ENCODE results near the gene GIMAP4.

Gene GIMAP4

GRCh38 chr7:150556521-150557138, 10.6 kb upstream of the GIMAP4 start:
- TF ChIP-seq, protein P1, sequence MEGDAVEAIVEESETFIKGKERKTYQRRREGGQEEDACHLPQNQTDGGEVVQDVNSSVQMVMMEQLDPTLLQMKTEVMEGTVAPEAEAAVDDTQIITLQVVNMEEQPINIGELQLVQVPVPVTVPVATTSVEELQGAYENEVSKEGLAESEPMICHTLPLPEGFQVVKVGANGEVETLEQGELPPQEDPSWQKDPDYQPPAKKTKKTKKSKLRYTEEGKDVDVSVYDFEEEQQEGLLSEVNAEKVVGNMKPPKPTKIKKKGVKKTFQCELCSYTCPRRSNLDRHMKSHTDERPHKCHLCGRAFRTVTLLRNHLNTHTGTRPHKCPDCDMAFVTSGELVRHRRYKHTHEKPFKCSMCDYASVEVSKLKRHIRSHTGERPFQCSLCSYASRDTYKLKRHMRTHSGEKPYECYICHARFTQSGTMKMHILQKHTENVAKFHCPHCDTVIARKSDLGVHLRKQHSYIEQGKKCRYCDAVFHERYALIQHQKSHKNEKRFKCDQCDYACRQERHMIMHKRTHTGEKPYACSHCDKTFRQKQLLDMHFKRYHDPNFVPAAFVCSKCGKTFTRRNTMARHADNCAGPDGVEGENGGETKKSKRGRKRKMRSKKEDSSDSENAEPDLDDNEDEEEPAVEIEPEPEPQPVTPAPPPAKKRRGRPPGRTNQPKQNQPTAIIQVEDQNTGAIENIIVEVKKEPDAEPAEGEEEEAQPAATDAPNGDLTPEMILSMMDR (IDR thresholded peaks at IDR 0.05; ENCODE audit: control insufficient read depth, extremely low read depth, insufficient read depth), result no peak
- H3K4me3 ChIP-seq (ENCODE audit: low read depth, low read length), result no peak overlapping the region

DNA sequence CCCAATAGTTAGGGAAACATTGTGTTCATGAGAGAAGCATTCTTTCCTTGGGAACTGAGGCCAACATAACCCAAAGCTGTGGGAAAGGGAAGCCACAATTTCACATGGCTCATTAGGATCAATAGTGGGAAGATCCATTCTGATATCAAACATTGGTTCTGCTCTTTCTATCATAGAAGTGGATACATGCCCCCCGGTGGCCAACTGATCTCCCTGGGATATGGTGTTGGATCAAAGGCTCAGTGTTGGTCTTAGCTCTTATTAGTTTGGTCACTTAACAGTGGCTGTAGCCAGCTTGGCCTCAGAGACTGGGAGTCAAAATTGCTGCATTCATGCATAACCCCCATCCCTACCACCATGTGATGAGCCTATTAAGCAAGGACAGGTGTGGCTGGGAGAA, 6.7 kb upstream of the GIMAP4 start:
- TF ChIP-seq, protein P1 (IDR thresholded peaks at IDR 0.05; ENCODE audit: control insufficient read depth, extremely low read depth, insufficient read depth), result no peak
- no peak for DNase-seq (ENCODE audit: low read depth)
- H3K4me3 ChIP-seq (ENCODE audit: low read depth, low read length), result no peak overlapping the region

More at GRCh38 chr7:150556521-150557138, 10.6 kb upstream of the GIMAP4 start:
- no peak for DNase-seq (ENCODE audit: low read depth)

GRCh38 chr7:150562919-150563318, 4.3 kb upstream of the GIMAP4 start:
- TF ChIP-seq, protein P1 (IDR thresholded peaks at IDR 0.05; ENCODE audit: control insufficient read depth, extremely low read depth, insufficient read depth), result no peak
- H3K4me3 ChIP-seq (ENCODE audit: low read depth, low read length), result no peak overlapping the region
- DNase-seq (ENCODE audit: low read depth), result no peak

DNA sequence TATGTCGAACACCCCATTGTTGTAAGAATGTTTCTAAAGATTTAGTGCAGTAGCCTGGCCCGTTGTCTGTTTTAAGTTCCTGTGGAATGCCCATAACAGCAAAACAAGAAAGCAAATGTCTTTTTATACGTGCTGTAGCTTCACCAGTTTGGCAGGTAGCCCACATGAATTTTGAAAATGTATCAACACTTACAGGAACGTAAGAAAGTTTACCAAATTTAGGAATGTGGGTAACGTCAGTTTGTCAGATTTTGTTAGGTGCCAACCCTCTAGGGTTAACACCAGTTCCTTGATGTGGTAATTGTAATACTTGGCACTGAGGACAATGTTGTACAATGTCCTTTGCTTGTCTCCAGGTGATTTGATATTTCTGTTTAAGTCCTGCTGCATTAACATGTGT, 3.2 kb upstream of the GIMAP4 start:
- H3K4me3 ChIP-seq (ENCODE audit: low read depth, low read length), result no peak overlapping the region
- no peak for DNase-seq (ENCODE audit: low read depth)
- TF ChIP-seq, protein P1 (IDR thresholded peaks at IDR 0.05; ENCODE audit: control insufficient read depth, extremely low read depth, insufficient read depth), result no peak

DNA sequence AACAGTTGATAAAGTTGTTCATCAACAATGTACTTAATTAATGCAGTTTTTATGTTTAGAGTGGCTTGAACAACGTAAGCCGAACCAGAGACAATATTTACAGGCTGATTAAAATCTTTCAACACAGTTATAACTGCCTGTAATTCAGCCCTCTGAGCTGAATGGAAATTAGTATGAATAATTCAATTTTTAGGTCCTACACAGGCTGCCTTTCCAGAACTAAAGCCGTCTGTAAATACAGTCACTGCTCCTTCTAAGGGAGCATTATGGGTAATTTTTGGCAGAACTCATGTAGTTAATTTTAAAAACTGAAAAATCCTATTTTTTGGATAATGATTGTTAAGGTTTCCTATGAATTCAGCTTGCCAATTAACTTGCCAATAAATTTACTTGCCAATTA, 2.6 kb upstream of the GIMAP4 start:
- no peak overlapping the region for H3K4me3 ChIP-seq (ENCODE audit: low read depth, low read length)
- TF ChIP-seq, protein P1 (IDR thresholded peaks at IDR 0.05; ENCODE audit: control insufficient read depth, extremely low read depth, insufficient read depth), result no peak
- DNase-seq (ENCODE audit: low read depth), result no peak

- H3K4me3 ChIP-seq (ENCODE audit: low read depth, low read length), result no peak overlapping the region
- no peak for DNase-seq (ENCODE audit: low read depth)
- TF ChIP-seq, protein P1 (IDR thresholded peaks at IDR 0.05; ENCODE audit: control insufficient read depth, extremely low read depth, insufficient read depth), result no peak
Measured at GRCh38 chr7:150565239-150565638, 2.0 kb upstream of the GIMAP4 start.

DNA sequence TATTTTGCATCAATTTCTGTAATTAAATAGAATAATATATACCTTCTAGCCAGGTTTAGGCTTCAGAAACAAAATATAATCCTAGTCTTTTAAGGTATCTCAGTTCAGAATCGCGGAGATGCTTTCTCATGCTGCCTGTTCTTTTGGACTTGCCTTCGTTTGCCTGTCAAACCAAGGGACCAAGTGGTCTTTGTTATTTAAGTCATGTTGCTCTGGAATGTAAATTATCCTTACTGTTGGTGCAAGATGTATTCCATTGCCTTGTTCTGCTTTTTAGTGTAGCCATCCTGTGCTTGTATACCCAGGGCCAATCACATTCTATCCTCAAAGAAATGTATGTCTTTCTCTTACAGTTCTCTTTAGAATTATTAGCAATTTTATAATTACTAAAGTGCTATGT, 1.1 kb upstream of the GIMAP4 start:
- H3K4me3 ChIP-seq (ENCODE audit: low read depth, low read length), result no peak overlapping the region
- DNase-seq (ENCODE audit: low read depth), result no peak
- TF ChIP-seq, protein P1 (IDR thresholded peaks at IDR 0.05; ENCODE audit: control insufficient read depth, extremely low read depth, insufficient read depth), result no peak

Measured in LNCaP clone FGC (cell line).